Measurements from ENCODE around the gene SFXN3. TPM values are rescaled to one million over a fixed set of nuclear protein-coding genes. Genes with fewer than 3 reads are reported as not detected.

SFXN3 gene
- total and polyA plus RNA-seq, 2 of the 13 experiments (the other 11 are each of a cell fraction or from before 2014, with no cell fraction given), result 16.8 to 71.5 TPM

DNA sequence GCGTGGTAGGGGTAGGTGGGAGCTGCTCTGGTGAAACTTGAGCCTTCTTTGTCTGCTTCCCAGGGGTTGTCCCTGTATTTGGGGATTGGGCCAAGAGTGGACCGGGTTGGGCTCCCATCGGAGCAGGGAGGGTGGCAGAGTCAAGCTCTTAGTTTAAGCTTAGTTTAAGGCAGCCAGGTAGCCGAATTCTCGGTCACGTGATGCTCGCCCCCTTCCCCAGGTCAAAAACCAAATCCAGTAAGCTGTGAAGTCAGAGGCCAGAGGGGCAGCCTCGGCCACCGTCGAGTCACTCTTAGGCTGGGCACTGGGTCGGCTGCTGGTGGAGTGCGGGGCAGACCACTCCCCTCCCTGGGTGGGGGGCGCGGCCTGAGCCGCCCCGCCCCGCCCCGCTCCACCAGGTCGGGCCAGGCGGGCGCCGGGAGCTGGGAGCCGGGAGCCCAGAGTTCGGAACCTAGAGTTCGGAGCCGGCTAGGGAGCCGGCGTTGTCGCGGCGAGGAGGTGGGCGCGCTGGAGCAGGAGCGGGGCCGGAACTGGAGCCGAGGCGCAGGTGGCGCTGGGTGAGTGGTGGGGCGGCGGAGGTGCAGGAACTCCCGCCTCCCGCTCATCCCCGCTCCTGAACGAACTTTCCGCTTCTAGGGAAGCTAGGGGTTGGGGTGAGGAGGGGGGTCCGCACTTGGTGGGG, 34.2 kb upstream of the SFXN3 start (continued):
- TF ChIP-seq REXO4 (CRISPR knock-in tag; IDR thresholded peaks at IDR 0.05; ENCODE audit: borderline replicate concordance) (no peak), TEF (CRISPR knock-in tag; IDR thresholded peaks at IDR 0.05) (no peak), ZNF207 (IDR thresholded peaks at IDR 0.05; ENCODE audit: borderline replicate concordance) (no peak), ZNF260 (CRISPR knock-in tag; IDR thresholded peaks at IDR 0.05; ENCODE audit: borderline replicate concordance, low read depth) (no peak), PLRG1 (conservative IDR thresholded peaks at IDR 0.05) (no peak), CCDC6 (CRISPR knock-in tag; IDR thresholded peaks at IDR 0.05) (no peak), ZNF574 (CRISPR knock-in tag; IDR thresholded peaks at IDR 0.05) (no peak), ZNF777 (CRISPR knock-in tag; IDR thresholded peaks at IDR 0.05) (no peak), GPBP1L1 (CRISPR knock-in tag; IDR thresholded peaks at IDR 0.05) (no peak), ZNF512B (CRISPR knock-in tag; IDR thresholded peaks at IDR 0.05; ENCODE audit: borderline replicate concordance) (no peak), ZBTB1 (CRISPR knock-in tag; IDR thresholded peaks at IDR 0.05; ENCODE audit: borderline replicate concordance) (no peak), ZSCAN22 (CRISPR knock-in tag; IDR thresholded peaks at IDR 0.05) (no peak), ZBTB33 (CRISPR knock-in tag; IDR thresholded peaks at IDR 0.05) (no peak), STAG1 (CRISPR knock-in tag; IDR thresholded peaks at IDR 0.05) (no peak)
- TF ChIP-seq, protein P1, sequence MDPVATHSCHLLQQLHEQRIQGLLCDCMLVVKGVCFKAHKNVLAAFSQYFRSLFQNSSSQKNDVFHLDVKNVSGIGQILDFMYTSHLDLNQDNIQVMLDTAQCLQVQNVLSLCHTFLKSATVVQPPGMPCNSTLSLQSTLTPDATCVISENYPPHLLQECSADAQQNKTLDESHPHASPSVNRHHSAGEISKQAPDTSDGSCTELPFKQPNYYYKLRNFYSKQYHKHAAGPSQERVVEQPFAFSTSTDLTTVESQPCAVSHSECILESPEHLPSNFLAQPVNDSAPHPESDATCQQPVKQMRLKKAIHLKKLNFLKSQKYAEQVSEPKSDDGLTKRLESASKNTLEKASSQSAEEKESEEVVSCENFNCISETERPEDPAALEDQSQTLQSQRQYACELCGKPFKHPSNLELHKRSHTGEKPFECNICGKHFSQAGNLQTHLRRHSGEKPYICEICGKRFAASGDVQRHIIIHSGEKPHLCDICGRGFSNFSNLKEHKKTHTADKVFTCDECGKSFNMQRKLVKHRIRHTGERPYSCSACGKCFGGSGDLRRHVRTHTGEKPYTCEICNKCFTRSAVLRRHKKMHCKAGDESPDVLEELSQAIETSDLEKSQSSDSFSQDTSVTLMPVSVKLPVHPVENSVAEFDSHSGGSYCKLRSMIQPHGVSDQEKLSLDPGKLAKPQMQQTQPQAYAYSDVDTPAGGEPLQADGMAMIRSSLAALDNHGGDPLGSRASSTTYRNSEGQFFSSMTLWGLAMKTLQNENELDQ (CRISPR knock-in tag; IDR thresholded peaks at IDR 0.05; ENCODE audit: borderline replicate concordance), result no peak
